Fibroblast of lung (primary cell): ENCODE data around the gene COBL. TPM values are rescaled to one million over a fixed set of nuclear protein-coding genes. Genes with fewer than 3 reads are reported as not detected.

Experiments used
- DNase-seq, 2 donors: peaks; one replicate each; pipeline versions ENCODE4 v3.0.0 to v3.0.0-alpha.2; 2010; ENCODE audit warnings: low read depth in 2 of 2
- H2AFZ ChIP-seq: 2 replicates; pipeline ENCODE4 v1.5.1; 2012; ENCODE audit warnings: low read length, control low read depth, inconsistent platforms
- H3K27ac ChIP-seq: 2 replicates; pipeline ENCODE4 v1.5.1; 2011; ENCODE audit warnings: low read length, control low read depth; ENCODE audit not compliant: insufficient read depth
- H3K27me3 ChIP-seq: 2 replicates; pipeline ENCODE4 v1.5.1; 2011; ENCODE audit warnings: mild to moderate bottlenecking, low read length; ENCODE audit not compliant: control insufficient read depth, insufficient read depth
- H3K36me3 ChIP-seq: 2 replicates; pipeline ENCODE4 v1.5.1; 2011; ENCODE audit warnings: low read length; ENCODE audit not compliant: control insufficient read depth, insufficient read depth
- H3K4me1 ChIP-seq: 2 replicates; pipeline ENCODE4 v1.5.1; 2011; ENCODE audit warnings: low read length; ENCODE audit not compliant: control insufficient read depth, insufficient read depth; ENCODE audit errors: extremely low read depth
- H3K4me2 ChIP-seq: 2 replicates; pipeline ENCODE4 v1.5.1; 2011; ENCODE audit warnings: low read length, control low read depth; ENCODE audit not compliant: insufficient read depth; ENCODE audit errors: extremely low read depth
- H3K4me3 ChIP-seq, 4 experiments: fragments of 200-600 bp in 1 of 4; sonication (generic) in 1 of 4; replicated peaks in 1 of 4; 2 replicates each; pipeline ENCODE4 v1.5.1; 2011 to 2016; ENCODE audit warnings: low read length in 4 of 4, low read depth in 3 of 4, mild to moderate bottlenecking in 3 of 4, control low read depth in 2 of 4, inconsistent platforms in 1 of 4, mixed read lengths in 1 of 4; ENCODE audit not compliant: insufficient read depth in 1 of 4; ENCODE audit errors: control extremely low read depth in 1 of 4
- H3K79me2 ChIP-seq: 2 replicates; pipeline ENCODE4 v1.5.1; 2012; ENCODE audit warnings: mild to moderate bottlenecking, low read length, inconsistent platforms; ENCODE audit not compliant: control insufficient read depth, insufficient read depth
- H3K9ac ChIP-seq: 2 replicates; pipeline ENCODE4 v1.5.1; 2011; ENCODE audit warnings: mild to moderate bottlenecking, low read length, control low read depth; ENCODE audit not compliant: insufficient read depth
- H3K9me3 ChIP-seq: 2 replicates; pipeline ENCODE4 v1.5.1; 2012; ENCODE audit warnings: low read depth, low read length; ENCODE audit not compliant: control insufficient read depth, insufficient read depth
- H4K20me1 ChIP-seq: 2 replicates; pipeline ENCODE4 v1.5.1; 2011; ENCODE audit warnings: low read length; ENCODE audit not compliant: control insufficient read depth, insufficient read depth; ENCODE audit errors: extremely low read depth
- CTCF ChIP-seq, 2 donors: IDR thresholded peaks in 1 of 2; conservative IDR thresholded peaks in 1 of 2; 1 replicate in 1 of 2; 2 replicates in 1 of 2; pipeline ENCODE4 v1.5.1; 2011 to 2012; ENCODE audit warnings: low read length in 2 of 2, control low read depth in 1 of 2, inconsistent platforms in 1 of 2, low read depth in 1 of 2, mild to moderate bottlenecking in 1 of 2
- EZH2 ChIP-seq: IDR thresholded peaks from 2 replicates; pipeline ENCODE4 v1.5.1; 2012; ENCODE audit warnings: low read length, control low read depth, mild to moderate bottlenecking; ENCODE audit errors: missing control alignments
- polyA plus RNA-seq, 2 donors: library from polyadenylated mRNA; depleted of rRNA in 1 of 2; stranded (reverse) in 1 of 2; unstranded in 1 of 2; fragments of >200 nt; gene quantifications; 2 replicates each; pipeline ENCODE4 v1.2.1, GENCODE V29; 2011 to 2012; ENCODE audit warnings: missing spikeins in 1 of 2
- total RNA-seq: library from RNA; depleted of rRNA; stranded (reverse); fragments of >200 nt; gene quantifications from 2 replicates; pipeline ENCODE4 v1.2.1, GENCODE V29; 2014

The COBL gene
- total and polyA plus RNA-seq, 2 donors (not counting 1 experiment from before 2014, with no cell fraction given): 0.10 to 0.33 TPM

- TF ChIP-seq EZH2 (no peak), CTCF (conservative IDR thresholded peaks at IDR 0.05 in 1 of 2, IDR thresholded peaks at IDR 0.05 in 1 of 2; ENCODE audit: low read depth in 1 of 2, low read length in 2 of 2) (no peak)
- H3K9ac ChIP-seq: no peak overlapping the region
Measured at GRCh38 chr7:51160411-51160810, 156.2 kb downstream of the COBL start.

GRCh38 chr7:51158742-51159445 is 157.7 kb downstream of the COBL start:
- Histone ChIP-seq H2AFZ (no peak overlapping the region), H3K4me1 (no peaks in the 10 kb centered on the region)
- DNase-seq: no peak

More at GRCh38 chr7:51160411-51160810, 156.2 kb downstream of the COBL start:
- H3K27me3 ChIP-seq: no peaks in the 10 kb centered on the region
- no peak overlapping the region for H3K4me2 ChIP-seq
- H3K9me3 ChIP-seq: no peaks in the 10 kb centered on the region
- DNase-seq: no peak
- no peak overlapping the region for H3K4me3 ChIP-seq
- no peaks in the 10 kb centered on the region for H4K20me1 ChIP-seq
- no peak overlapping the region for H3K27ac ChIP-seq
- no peaks in the 10 kb centered on the region for H3K36me3 ChIP-seq
- no peaks in the 10 kb centered on the region for H3K4me1 ChIP-seq
- H2AFZ ChIP-seq: no peak overlapping the region
- no peaks in the 10 kb centered on the region for H3K79me2 ChIP-seq

GRCh38 chr7:51158211-51158610 is 158.4 kb downstream of the COBL start:
- Histone ChIP-seq H3K27me3 (no peaks in the 10 kb centered on the region), H4K20me1 (no peaks in the 10 kb centered on the region), H3K4me2 (no peak overlapping the region), H3K4me1 (no peaks in the 10 kb centered on the region), H3K36me3 (no peaks in the 10 kb centered on the region), H3K9ac (no peak overlapping the region), H3K4me3 (no peak overlapping the region), H3K9me3 (no peaks in the 10 kb centered on the region), H3K27ac (no peak overlapping the region), H3K79me2 (no peaks in the 10 kb centered on the region), H2AFZ (no peak overlapping the region)
- TF ChIP-seq CTCF (conservative IDR thresholded peaks at IDR 0.05 in 1 of 2, IDR thresholded peaks at IDR 0.05 in 1 of 2; ENCODE audit: low read depth in 1 of 2, low read length in 2 of 2): no peak
- TF ChIP-seq EZH2: no peak
- DNase-seq: no peak

More at GRCh38 chr7:51158742-51159445, 157.7 kb downstream of the COBL start:
- Histone ChIP-seq H3K27me3 (no peaks in the 10 kb centered on the region), H4K20me1 (no peaks in the 10 kb centered on the region), H3K27ac (no peak overlapping the region), H3K9ac (no peak overlapping the region), H3K4me3 (no peak overlapping the region), H3K36me3 (no peaks in the 10 kb centered on the region), H3K4me2 (no peak overlapping the region), H3K79me2 (no peaks in the 10 kb centered on the region), H3K9me3 (no peaks in the 10 kb centered on the region)
- TF ChIP-seq CTCF (conservative IDR thresholded peaks at IDR 0.05 in 1 of 2, IDR thresholded peaks at IDR 0.05 in 1 of 2; ENCODE audit: low read depth in 1 of 2, low read length in 2 of 2) (no peak), EZH2 (no peak)
